ENCODE results near the gene SPIB. TPM values are rescaled to one million over a fixed set of nuclear protein-coding genes. Genes with fewer than 3 reads are reported as not detected.

Gene SPIB
- total RNA-seq, 4 donors from 2014 or later: 0.37 TPM; not detected in 3

DNA sequence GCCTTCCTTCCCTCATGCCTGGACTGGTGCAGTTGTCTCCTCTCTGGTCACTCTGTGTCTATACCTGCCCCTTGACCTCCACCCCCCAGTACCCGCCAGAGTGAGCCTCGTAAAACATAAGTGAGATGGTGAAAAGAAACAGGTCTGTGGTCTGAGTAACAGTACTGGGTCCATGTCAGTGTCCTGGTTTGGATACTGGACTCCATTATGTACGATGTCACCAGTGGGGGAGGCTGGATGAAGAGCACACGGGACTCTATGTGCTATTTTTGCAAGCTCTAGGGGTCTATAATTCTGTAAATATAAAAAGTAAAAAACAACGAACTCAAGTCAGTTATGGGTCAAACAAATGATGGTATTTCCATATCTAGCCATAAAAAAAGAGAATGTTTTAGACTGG lies 28.3 kb downstream of the SPIB start:
- no peak for DNase-seq (ENCODE audit: low spot score)
- no peak for ATAC-seq (ENCODE audit: low FRiP score)
- TF ChIP-seq, protein P1, sequence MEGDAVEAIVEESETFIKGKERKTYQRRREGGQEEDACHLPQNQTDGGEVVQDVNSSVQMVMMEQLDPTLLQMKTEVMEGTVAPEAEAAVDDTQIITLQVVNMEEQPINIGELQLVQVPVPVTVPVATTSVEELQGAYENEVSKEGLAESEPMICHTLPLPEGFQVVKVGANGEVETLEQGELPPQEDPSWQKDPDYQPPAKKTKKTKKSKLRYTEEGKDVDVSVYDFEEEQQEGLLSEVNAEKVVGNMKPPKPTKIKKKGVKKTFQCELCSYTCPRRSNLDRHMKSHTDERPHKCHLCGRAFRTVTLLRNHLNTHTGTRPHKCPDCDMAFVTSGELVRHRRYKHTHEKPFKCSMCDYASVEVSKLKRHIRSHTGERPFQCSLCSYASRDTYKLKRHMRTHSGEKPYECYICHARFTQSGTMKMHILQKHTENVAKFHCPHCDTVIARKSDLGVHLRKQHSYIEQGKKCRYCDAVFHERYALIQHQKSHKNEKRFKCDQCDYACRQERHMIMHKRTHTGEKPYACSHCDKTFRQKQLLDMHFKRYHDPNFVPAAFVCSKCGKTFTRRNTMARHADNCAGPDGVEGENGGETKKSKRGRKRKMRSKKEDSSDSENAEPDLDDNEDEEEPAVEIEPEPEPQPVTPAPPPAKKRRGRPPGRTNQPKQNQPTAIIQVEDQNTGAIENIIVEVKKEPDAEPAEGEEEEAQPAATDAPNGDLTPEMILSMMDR (IDR thresholded peaks at IDR 0.05): no peak

DNA sequence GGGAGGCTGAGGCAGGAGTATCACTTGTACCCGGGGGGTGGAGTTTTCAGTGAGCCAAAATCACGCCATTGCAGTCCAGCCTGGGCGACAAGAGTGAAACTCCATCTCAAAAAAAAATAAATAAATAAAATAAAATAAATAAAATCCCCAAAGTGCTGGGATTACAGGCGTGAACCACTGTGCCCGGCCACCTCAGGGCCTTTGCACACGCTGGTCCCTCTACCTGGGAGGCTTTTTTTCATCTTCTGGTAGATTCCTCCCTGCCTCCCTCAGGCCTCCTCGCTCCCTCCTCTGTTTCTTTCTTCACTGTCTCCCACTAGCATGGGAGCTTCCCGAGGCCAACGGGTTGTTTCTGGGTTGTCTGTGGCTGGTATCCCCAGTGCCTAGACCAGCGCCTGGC lies 29.0 kb downstream of the SPIB start:
- TF ChIP-seq, protein P1 (IDR thresholded peaks at IDR 0.05): no peak
- DNase-seq (ENCODE audit: low spot score): no peak
- no peak for ATAC-seq (ENCODE audit: low FRiP score)

DNA sequence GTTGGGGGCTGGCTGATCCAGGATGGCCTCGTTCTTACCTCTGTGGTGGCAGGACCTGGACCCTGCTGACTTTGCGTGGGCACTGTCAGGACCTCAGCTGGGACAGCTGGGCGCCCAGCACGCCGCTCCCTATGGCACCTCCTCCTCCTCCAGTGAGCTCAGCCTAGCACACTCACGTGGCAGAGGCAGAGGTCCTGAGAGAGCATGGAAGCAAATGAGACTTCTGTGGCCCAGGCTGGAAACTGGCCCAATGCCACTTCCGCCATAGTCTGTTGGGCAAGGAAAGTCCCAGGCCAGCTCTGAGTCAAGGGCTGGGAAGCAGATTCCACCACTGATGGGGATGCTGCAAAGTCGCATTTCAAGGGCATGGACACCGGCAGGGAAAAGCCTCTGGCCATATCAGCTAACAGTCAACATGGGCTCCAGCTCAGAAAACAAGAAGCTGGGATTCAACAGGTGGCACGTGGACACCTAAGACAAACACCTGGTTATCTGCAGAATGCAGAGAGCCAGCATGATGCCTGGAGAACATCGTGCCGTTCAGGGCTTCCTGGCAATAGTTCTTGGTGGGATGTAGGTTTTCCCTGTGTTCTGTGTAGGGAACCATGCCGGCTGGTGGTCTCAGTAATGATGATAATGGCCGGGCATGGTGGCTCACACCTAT lies 30.6 kb downstream of the SPIB start:
- DNase-seq (ENCODE audit: low spot score) (no peak), ATAC-seq (ENCODE audit: low FRiP score) (no peak)
- TF ChIP-seq, protein P1 (IDR thresholded peaks at IDR 0.05): no peak

DNA sequence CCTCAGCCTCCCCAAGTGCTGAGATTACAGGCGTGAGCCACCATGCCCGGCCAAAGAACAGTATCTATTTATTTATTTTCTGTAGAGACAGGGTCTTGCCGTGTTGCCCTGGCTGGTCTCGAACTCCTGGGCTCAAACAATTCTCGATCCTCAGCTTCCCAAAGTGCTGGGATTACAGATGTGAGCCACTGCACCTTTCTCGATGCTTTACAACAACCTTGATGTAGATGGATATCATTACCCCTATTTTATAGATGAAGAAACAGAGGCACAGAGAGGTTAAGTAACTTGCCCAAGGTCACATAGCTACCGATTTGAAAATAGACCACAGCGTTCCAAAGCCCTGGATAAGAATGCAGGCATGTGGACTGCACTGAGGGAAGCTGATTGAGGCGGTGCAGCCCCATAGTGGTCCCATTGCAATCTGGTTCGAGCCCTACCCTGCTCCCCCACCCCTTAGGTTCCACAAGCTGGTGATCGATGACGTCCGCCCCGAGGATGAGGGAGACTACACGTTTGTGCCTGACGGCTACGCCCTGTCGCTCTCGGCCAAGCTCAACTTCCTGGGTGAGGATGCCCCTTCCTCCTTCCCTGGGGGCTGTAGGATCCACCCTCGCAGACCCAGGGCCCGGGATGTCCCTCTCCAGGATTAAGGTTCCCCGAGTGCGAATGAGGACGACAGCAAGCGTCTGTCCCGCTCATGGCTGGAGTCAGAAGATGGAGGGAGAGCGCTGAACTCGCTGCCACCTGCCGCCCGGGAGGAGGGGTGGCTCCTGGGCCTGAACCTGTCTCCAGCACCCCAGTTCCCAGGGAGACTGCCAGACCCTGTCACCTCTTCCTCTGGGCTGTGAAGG lies 31.9 kb downstream of the SPIB start:
- no peak for DNase-seq (ENCODE audit: low spot score)
- ATAC-seq (ENCODE audit: low FRiP score): no peak
- TF ChIP-seq, protein P1 (IDR thresholded peaks at IDR 0.05): no peak

DNA sequence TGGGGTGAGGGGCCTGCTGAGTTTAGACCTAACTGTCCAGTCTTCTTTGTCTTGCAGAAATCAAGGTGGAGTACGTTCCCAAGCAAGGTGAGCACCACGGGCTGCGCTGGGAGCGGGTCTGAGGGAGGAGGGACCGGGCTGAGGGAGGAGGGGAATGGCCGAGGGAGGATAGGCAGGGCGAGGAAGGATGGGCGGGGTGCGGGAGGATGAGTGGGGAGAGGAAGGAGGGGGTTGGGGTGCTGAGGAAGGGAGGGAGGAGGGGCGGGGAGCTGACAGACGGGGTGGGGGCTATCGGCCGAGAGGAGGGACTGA lies 32.4 kb downstream of the SPIB start:
- TF ChIP-seq, protein P1 (IDR thresholded peaks at IDR 0.05): no peak
- no peak for ATAC-seq (ENCODE audit: low FRiP score)
- no peak for DNase-seq (ENCODE audit: low spot score)

DNA sequence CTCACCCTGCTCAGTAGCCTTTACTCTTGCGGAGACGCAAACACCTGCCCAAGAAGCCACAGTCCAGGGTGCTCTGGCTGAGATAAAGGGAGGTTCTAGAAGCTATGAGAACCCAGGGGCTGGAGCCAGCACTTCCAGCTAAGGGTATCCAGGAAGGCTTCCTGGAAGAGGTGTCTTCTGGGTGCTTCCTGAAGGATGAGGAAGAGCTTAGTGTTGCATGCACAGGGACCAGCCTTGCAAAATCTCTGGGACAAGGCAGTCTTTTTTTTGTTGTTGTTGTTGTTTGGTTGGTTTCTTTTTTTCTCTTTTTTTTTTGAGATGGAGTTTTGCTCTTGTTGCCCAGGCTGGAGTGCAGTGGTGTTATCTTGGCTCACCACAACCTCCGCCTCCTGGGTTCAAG lies 34.5 kb downstream of the SPIB start:
- DNase-seq (ENCODE audit: low spot score): no peak
- no peak for ATAC-seq (ENCODE audit: low FRiP score)
- TF ChIP-seq, protein P1 (IDR thresholded peaks at IDR 0.05): no peak

DNA sequence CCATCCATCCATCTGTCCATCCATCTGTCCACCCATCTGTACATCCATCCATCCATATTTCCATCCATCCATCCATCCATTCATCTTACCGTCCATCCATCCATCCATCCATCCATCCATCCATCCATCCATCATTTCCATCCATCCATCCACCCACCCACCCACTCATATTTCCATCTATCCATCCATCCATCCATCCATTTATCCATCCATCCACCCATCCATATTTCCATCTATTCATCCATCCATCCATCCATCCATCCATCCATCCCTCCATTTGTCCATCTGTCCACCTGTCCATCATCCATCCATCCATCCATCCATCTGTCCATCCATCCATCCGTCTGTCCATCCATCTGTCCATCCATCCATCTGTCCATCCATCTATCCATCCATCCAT lies 37.3 kb downstream of the SPIB start:
- TF ChIP-seq, protein P1 (IDR thresholded peaks at IDR 0.05): no peak
- DNase-seq (ENCODE audit: low spot score) (no peak), ATAC-seq (ENCODE audit: low FRiP score) (no peak)

Measured in omental fat pad (tissue), 4 donors.